CD4-positive, alpha-beta T cell treated with Interleukin-1 beta for 1 hour (primary cell): ENCODE results near the gene MAGEA2.
"Not testable (repeated sequence)": the region's sequence is repeated elsewhere in the genome, so short reads cannot be mapped to it uniquely, and the experiment has no call there.

Experiments
- DNase-seq, 2 donors: peaks; one replicate each; pipeline ENCODE4 v3.0.0-alpha.2; 2020 to 2022

MAGEA2 gene

DNA sequence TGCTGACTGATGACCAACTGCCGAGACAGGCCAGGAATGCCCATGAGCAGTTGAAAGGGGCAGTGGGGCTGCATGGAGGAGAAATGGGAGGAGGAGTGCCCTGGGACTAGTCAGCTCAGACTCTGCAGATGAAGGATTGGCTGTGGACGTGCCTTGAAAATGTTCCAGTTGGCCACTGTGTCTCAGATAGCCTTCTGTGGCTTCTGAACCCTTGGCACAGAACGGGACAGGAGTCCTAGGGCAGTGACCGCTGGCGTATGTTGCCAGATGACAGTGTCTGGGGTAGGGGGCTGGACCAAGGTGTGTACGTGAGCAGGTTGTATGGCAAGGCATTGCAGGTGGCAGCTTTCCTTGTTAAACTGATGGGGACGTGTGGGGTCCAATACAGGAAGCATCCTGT, 47.1 kb downstream of the MAGEA2 start:
- DNase-seq: not testable (repeated sequence)

DNA sequence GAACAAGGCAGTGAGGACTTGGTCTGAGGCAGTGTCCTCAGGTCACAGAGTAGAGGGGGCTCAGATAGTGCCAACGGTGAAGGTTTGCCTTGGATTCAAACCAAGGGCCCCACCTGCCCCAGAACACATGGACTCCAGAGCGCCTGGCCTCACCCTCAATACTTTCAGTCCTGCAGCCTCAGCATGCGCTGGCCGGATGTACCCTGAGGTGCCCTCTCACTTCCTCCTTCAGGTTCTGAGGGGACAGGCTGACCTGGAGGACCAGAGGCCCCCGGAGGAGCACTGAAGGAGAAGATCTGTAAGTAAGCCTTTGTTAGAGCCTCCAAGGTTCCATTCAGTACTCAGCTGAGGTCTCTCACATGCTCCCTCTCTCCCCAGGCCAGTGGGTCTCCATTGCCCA, 53.3 kb downstream of the MAGEA2 start:
- DNase-seq: not testable (repeated sequence)
